HEK293T (cell line): ENCODE results near the gene APOL1.

Experiments
- ARNT ChIP-seq: fragments of 450-650 bp; IDR thresholded peaks from 2 replicates; pipeline ENCODE4 v1.6.1; 2017; ENCODE audit warnings: mild to moderate bottlenecking
- ELF4 ChIP-seq: fragments of 450-650 bp; IDR thresholded peaks from 2 replicates; pipeline ENCODE4 v1.6.1; 2017; ENCODE audit warnings: antibody characterized with exemption
- FOXA1 ChIP-seq: fragments of 450-650 bp; IDR thresholded peaks from 2 replicates; pipeline ENCODE4 v1.6.1; 2016; ENCODE audit warnings: mild to moderate bottlenecking
- FOXK2 ChIP-seq: fragments of 450-650 bp; IDR thresholded peaks from 2 replicates; pipeline ENCODE4 v1.6.1; 2016; ENCODE audit warnings: mild to moderate bottlenecking
- NFRKB ChIP-seq: fragments of 450-650 bp; IDR thresholded peaks from 2 replicates; pipeline ENCODE4 v1.6.1; 2016; ENCODE audit warnings: mild to moderate bottlenecking, moderate library complexity
- SP1 ChIP-seq: fragments of 450-650 bp; IDR thresholded peaks from 2 replicates; pipeline ENCODE4 v1.6.1; 2017
- SUZ12 ChIP-seq: fragments of 450-650 bp; IDR thresholded peaks from 2 replicates; pipeline ENCODE4 v1.6.1; 2016; ENCODE audit warnings: mild to moderate bottlenecking

DNA sequence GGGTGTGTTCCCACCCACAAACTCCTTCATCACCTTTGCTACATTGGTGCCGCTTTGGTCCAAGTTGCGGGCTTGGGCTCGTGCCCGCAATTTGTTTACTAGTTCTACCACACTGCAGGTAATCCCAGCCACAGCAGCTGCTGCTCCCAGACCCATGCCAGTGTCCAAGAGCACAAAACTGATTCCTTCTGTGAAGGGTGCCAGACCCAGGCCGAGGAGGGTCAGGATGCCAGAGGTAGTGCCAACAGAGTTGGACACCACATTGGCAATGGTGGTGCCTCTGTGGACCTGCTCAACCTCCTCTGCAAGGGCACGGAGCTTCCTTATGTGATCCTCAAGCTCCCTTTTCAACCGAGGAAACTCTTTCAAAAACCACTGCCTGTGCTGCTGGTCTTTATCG, 25.1 kb upstream of the APOL1 start:
- TF ChIP-seq SUZ12, result no peak
- TF ChIP-seq FOXA1, result no peak
- no peak for TF ChIP-seq ARNT
- TF ChIP-seq FOXK2, result no peak
- no peak for TF ChIP-seq NFRKB
- TF ChIP-seq ELF4, result no peak
- no peak for TF ChIP-seq SP1
